Measurements from ENCODE around the gene FYTTD1.

DNA sequence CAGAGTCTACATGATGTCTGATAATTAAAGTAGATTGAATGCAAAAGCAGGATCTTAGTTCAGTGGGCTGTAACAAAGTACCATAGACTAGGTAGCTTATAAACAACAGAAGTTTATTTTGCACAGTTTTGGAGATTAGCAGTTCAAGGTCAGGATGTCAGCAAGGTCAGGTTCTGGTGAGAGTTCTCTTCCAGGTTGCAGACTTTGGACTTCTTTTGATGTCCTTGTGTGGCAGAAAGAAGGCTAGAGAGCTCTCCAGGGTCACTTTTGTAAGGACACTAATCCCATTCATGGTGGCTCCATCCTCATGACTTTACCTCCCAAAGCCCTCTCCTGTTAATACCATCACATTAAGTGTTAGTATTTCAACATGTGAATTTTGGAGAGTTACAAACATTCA lies 12.1 kb downstream of the FYTTD1 start:
- TF ChIP-seq CTCF (IDR thresholded peaks at IDR 0.05): no peak
- TF ChIP-seq POLR2A (IDR thresholded peaks at IDR 0.05): no peak

Measured in thyroid gland (tissue), 4 donors.